GM21360 (cell line): ENCODE data around the gene PYURF.
"Not testable (repeated sequence)": the region's sequence is repeated elsewhere in the genome, so short reads cannot be mapped to it uniquely, and the experiment has no call there.

Experiments
- ATAC-seq: cut with Tn5 transposase; IDR thresholded peaks from one replicate; pipeline ENCODE4 v1.9.1; 2021; ENCODE audit warnings: mild to moderate bottlenecking, moderate library complexity; ENCODE audit not compliant: unreplicated experiment

Gene PYURF, protein sequence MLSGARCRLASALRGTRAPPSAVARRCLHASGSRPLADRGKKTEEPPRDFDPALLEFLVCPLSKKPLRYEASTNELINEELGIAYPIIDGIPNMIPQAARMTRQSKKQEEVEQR

DNA sequence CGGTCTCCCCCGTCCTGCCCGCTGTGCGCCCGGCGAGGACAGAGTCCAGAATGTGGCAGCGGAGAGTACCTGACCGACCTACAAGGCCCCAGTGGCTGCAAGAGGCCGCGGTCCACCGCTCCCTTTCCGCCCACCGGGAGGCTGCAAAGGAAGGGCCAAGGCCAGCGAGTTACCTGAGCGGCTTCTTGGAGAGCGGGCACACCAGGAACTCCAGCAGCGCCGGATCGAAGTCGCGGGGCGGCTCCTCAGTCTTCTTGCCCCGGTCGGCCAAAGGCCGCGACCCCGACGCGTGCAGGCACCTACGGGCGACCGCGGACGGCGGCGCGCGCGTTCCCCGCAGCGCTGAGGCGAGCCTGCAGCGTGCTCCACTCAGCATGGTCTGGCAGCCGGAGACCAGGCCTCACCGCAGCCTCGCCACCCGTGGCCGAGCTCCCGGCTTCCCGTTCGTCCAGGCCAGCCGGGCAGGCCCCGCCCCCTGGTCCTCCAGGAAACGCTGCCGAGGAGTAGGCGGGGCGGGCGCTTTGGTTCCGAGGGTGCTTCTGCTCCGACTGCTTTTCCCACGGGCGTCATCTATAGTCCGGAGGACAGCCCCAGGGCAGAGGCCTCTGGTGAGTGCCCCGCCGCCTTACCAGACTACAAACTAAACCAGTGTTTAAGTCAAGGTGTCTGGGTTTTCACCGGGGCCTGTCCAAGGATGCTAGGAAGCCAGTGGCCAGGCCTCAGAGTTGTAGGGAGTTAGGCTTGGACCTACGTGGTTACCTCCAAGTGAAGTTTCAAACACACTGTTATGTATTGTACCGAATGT is at the start of gene PYURF:
TSS of gene PYURF (minus strand) at position 452 of the 805 bp plus-strand sequence. CDS start at position 376, 76 bp downstream.
- ATAC-seq = peak; percentile 84

DNA sequence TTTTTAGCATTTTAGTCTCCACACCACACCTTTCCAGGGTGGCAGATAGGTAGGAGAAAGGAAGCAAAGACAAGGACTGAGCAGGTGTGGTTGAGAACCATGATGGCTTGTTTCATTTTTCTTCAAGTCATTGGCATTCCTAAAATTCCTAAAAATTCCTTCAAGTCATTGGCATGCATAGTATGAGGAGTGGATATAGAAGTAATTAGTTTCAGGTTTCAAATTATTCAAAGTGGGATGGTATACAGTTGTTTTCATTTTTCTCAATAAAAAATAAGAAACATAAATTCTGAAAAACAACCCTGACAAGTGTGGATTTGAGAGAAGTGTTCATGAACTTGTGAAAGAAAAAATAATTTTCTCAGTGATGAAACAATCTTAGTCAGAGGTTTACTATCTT is 46.4 kb upstream of the PYURF start:
- no peak for ATAC-seq

DNA sequence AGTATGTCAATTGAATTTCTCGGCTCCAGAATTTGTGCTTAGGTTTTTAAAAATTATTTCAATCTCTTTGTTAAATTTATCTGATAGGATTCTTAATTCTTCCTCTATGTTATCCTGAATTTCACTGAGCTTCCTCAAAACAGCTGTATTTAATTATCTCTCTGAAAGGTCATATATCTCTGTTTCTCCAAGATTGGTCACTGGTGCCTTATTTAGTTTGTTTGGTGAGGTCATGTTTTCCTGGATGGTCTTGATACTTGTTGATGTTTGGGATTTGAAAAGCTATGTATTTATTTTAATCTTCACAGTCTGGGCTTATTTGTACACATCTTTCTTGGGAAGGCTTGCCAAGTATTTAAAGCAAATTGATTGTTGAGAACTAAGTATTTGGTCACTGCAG is 44.0 kb upstream of the PYURF start:
- no peak for ATAC-seq

DNA sequence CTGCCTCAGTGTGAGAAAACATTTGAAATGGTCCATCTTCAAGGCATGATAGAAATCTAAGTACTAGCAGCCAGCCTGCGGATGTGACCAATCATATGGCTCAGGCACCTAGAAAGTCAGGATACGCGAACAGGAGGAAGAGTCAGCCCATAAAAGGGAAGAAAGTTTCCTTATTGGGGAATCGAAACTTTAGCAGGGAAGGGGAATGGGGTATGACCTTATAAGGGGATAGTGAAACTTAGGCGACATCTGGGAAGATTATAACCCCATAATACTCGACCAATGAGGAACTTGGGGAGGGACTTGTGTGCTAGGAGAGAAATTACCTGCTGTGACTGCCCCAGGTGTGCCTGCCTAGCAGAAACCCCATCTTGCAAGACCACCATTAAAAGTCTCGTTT is 26.2 kb upstream of the PYURF start:
- no peak for ATAC-seq

DNA sequence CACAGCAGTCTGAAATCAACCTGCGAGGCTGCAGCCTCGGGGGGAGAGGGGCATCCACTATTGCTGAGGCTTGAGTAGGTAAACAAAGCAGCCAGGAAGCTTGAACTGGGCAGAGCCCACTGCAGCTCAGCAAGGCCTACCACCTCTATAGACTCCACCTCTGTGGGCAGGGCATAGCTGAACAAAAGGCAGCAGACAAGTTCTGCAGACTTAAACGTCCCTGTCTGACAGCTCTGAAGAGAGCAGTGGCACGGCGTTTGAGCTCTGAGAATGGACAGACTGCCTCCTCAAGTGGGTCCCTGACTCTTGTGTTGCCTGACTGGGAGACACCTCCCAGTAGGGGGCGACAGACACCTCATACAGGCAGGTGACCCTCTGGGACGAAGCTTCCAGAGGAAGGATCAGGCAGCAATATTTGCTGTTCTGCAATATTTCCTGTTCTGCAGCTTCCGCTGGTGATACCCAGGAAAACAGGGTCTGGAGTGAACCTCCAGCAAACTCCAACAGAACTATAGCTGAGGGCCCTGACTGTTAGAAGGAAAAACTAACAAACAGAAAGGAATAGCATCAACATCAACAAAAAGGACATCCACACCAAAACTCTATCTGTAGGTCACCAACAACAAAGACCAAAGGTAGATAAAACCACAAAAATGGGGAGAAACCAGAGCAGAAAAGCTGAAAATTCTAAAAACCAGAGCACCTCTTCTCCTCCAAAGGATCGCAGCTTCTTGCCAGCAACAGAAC is 15.9 kb upstream of the PYURF start:
- ATAC-seq = not testable (repeated sequence)

DNA sequence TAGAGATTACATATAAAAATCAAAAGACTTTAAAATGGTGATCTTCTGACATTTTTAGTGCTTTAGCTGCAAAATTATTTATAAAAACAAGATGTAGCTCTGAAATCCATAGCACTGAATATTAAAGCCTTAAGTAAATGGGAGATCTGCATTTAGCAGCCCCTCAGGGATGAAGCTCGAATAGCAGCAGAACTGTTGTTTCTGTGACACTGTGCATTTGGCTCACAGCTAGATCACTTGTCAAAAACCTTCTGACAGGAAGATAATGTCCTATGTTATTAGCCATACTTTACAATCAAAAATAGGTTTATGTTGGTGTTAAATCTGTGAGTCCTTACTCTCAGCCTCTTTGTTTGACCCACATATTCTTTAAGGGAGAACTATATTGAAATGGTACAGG is 14.1 kb upstream of the PYURF start:
- no peak for ATAC-seq

DNA sequence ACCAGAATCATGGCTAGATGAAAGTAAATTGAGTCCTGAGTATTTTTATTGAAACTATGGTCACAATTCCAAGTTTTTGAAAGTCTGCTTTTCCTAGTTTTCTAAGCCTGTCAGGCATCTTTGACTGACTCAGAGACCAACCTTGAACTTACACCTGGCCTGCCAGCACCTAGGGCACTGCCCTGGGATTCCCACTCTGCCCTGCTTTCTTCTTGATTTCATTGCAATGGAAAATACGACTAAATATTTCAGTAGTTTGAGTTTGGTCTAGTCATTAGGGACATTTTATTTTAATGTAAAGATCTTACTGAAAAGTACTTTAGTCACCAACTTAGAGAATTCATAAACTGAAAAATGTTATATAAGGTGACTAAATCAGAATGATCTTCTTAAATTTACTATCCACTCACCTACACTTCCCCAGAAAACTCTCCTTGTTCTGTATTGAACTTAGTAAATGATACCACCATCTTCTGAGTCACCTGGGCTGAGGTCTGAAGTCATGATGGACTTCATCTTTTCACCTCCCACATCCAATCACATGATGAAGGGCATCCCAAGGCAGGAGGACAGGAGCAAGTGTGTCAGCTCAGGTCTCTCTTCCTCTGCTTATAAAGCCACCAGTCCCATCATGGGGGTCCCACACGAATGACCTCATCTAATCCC is 11.6 kb upstream of the PYURF start:
- ATAC-seq = no peak

DNA sequence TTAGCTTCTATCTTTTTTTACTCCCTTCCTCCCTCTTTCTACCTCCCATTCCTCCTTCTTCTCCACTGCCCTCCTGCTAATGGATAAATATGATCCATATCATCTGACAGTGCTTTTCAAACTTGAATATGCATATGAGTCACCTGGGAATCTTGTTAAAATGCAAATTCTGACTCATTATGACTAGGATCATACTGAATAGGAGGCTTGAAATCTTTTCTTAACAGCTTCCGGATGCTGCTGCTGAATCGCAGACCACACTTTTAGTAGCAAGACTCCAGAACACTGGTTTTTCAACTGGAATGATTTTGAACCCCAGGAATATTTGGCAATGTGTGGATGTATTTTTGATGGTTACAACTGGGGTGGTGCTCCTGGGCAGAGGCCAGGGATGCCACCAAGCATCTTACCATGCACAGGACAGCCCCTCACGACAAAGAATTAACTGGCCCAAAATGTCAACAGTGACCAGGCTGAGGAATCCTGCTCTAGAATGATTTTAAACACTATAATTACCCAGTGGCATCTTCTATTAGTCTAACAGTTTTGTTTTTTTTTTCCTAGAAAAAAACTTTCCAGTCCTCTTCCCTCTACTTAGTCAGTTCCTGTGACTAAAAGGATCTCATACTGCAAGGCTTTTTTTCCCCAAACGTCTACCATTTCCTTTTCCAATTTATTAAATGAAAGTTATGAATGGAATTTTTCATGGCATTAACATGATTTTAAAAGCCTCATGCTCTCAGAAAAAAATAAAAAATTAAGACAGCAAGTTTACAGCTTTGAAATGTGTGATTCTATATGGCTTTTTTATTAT is 10.6 kb upstream of the PYURF start:
- no peak for ATAC-seq

DNA sequence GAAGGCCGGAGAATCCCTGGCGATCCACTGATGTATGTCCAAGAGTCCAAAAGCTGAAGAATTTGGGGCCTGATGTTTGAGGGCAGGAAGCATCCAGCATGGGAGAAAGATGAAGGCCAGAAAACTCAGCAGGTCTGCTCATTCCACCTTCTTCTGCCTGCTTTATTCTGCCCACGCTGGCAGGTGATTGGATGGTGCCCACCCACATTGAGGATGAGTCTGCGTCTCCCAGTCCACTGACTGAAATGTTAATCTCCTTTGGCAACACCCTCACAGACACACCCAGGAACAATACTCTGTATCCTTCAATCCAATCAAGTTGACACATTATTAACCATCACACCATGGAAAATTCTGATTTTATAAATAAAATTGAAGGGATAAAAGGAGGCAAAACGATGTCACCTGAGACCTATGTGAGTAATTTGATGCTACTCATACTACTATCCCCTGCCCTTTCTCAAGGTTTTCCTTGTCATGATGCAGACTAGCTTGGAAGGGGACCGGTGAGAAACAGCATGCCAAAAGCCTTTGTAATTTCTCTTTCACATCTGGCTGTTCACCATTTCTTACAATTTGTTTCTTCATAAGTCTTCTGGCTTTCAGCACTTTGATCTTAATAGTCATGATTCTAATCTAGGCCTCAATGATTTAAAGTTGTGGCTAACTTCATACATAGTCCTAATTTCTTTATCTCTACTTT is 9.7 kb upstream of the PYURF start:
- no peak for ATAC-seq

DNA sequence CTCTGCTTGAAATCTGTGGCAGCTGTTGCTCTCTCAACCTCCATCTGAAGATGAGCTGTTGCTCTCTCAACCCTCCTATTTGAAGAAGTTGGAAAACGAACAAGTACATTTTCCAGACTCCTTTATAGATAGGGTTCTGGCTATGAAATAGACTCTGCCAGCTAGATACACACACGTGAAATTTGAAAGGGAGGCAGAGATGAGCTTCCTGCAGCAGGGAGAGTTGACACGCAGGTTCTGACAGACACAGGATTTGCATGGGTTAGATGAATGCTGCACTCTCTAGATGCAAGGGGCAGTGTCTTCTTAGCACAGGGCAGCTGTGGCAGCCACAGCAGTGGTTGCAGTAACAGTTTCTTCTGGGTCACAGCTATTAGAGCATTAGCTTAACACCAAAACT is 8.0 kb upstream of the PYURF start:
- ATAC-seq = no peak

DNA sequence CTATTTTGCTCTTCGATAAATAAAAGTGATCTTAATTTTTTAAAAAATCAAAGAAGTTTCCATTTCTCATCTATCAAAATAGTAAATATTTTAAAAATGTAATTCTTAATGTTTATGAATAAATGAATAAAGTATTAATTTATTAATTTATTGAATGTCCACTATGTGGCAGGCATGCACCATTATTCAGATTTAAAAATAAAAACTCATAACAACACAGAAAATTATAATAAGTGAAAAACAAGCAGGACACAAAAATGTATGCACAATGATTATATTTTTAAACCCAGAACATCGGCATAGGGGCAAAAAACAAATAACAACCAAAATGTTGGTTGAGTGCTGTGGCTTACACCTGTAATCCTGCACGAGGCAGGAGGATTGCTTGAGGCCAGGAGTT is 5.3 kb upstream of the PYURF start:
- ATAC-seq = no peak

DNA sequence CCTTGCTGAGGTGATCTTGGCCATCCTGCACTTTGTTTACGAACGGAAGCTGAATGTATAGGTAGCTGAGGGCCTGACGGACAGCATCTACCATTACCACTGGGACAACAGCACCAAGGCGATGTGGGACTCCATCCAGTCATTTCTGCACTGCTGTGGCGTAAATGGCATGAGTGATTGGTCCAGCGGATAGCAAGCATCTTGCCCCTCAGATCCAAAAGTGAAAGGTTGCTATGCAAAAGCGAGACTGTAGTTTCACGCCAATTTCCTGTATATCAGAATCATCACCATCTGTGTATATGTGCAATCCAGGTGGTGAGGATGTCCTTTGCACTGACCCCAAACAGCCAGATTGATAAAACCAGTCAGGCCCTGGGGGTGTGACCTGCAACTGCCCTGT is 4.2 kb upstream of the PYURF start:
- no peak for ATAC-seq

DNA sequence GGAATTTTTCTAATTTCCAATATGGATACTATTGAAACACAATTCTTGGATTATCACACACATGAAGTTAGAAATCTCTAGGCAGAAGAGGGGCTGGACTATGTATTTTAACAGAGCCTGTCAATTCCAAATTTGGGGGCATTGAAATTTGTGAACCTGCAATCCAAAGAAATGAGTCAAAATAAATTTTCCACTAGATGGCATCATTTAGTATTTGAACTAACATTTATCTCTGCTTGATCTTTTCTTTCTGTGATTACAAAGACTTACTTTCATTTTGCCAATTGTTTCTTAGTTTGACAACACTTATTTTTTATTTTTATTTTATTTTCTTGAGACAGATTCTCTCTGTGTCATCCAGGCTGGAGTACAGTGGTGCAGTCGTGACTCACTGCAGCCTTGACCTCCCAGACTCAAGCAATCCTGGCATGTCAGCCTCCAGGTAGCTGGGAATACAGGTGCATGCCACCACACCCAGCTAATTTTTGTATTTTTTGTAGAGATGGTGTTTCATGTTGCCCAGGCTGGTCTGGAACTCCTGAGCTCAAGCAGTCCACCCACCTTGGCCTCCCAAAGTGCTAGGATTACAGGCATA is 2.7 kb upstream of the PYURF start:
- no peak for ATAC-seq

DNA sequence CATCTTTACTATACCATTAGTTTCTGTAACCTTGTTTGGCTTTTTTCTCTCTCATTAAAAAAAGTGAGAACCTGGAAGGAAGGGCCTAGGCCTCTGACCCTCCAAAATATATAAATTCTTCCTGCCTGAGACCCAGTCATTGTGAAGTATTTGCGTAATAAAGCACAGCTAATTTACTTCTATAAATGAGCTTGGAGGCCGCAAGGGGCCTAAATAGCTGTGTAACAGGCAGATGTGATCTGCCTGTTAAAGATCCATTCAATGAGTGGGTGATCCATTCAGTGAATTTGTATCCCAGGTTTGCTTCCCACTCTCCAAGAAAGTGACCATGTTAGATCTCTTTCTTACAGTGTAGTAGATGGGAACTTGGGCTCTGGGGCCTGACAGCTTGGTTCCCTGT is 595 bp upstream of the PYURF start:
- ATAC-seq = no peak

DNA sequence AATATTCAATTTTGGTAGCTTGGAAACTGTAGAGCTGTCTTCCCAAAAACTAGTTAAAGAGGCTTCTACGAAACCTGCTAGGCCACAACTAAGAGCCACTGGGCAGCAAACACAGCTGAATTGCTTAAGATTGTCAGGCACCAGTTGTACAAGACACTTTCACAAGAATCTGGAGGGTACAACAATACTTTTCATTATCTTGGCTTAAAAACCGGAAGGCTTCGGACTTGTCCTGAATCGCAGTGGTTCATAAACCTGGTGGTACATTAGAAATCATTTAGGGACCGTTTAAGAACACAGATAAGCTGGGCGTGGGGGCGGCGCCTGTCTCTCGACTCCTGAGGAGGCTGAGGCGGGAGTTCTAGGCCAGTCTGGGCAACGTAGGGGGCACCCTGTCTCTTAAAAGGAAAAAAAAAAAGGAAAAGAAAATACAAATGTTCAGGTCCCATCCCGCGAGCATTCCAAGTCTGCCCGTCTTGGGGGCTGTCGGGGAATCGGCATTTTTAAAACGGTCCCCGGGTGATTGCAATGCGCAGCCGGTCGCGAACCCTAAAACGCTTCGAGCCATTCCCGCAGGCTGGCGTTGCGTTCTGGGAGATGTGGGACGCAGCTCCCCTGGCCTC is 763 bp downstream of the PYURF start:
- no peak for ATAC-seq

DNA sequence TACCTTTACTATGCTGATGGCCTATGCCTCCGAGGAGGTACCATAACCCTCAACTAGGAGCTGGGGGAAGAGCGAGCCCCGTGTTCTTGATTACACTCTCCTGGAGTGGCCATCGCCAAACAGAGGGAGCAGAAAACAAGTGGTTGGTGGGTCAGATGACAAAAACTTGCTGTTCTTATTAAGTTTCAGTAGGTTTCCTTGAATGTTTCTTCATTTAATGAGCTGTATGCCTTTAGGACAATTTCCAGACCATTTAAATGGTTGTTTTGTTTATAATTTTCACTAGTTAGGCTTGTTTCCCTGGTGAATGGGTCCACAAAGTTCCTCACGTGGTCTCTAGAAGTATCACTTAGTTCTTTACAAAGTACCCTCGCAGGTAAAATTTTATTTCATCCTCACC is 4.7 kb downstream of the PYURF start:
- ATAC-seq = no peak

DNA sequence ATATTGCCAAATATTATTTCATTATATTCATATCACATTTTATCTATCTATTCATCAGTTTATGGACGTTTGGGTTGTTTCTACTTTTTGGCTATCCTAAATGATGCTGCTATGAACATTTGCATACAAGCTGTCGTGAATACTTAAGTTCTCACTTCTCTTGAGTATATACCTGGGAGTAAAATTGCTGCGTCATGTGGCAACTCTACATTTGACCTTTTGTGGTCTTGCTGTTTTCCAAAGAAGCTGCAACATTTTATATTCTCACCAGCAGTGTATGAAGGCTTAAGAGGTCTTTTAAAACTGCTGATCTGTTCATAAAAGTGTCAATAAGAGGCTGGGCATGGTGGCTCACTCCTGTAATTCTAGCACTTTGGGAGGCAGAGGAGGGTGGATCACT is 5.8 kb downstream of the PYURF start:
- ATAC-seq = no peak

DNA sequence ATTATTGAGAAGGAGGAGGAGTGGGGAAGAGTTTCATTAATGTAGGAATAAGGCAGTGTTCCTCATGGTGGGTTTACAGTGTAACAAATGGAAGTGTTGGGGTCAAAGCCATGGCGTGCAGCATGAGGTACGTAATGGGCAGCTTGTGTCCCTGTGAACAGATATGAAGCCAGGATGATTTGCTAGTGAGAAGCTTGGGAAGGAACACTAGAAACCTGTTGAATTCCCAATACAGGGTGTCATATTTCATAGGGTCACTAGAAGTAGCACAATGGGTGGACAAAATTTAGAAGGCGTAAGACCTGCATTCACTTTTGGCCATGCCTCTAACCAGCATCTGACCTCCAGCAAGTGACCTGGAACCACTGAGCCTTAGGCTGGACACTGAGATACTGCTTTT is 6.8 kb downstream of the PYURF start:
- no peak for ATAC-seq
